GM12864 (cell line): ENCODE data around the gene FUT4.
"Not testable (repeated sequence)": the region's sequence is repeated elsewhere in the genome, so short reads cannot be mapped to it uniquely, and the experiment has no call there.

Experiments used
- DNase-seq: peaks from one replicate; pipeline ENCODE4 v3.0.0-alpha.2; 2011; ENCODE audit warnings: low read depth
- H3K4me3 ChIP-seq: 2 replicates; pipeline ENCODE4 v1.5.1; 2011; ENCODE audit warnings: mild to moderate bottlenecking, low read depth, low read length, control low read depth
- CTCF ChIP-seq: IDR thresholded peaks from 2 replicates; pipeline ENCODE4 v1.5.1; 2011; ENCODE audit warnings: low read depth, mild to moderate bottlenecking, moderate library complexity, low read length, control low read depth, inconsistent platforms; ENCODE audit errors: missing control alignments

FUT4 gene

DNA sequence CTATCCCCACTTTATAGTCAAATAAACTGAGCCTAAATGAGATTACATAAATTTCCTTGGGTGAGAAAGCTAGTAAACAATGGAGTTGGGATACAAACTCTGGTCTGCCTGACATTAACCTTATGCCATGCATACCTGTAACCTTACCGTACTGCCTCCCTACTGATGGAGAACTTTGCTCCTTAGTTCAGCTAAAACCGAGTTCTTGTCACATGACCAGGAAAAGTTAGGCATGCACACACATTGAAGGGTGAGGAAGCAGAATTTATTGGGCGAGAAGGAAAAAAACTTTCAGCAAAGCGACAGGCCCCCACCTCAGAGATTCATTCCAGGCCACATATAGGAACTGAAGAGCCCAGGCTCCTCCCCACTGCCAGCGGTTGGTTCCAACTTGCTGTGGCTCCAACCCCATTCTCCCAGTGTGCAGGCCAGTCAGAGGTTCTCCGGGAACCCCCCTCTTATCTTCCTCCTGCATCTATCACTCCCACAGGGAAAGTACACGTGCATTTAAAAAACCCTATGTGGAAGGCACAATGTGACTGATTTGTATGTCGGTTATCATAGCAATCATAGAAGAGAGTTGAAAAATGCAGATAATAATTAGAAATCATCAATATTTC is 20.2 kb downstream of the FUT4 start:
- no peak for TF ChIP-seq CTCF
- H3K4me3 ChIP-seq = no peak overlapping the region
- DNase-seq = no peak

GRCh38 chr11:94567181-94567670 is 23.5 kb downstream of the FUT4 start, which contains the start of gene PIWIL4:
Gene PIWIL4 (plus strand): TSS chr11:94567368. CDS start chr11:94567519, 151 bp downstream.
- DNase-seq = no peak
- no peak within 1 kb of the TSS for H3K4me3 ChIP-seq
- TF ChIP-seq CTCF = no peak

DNA sequence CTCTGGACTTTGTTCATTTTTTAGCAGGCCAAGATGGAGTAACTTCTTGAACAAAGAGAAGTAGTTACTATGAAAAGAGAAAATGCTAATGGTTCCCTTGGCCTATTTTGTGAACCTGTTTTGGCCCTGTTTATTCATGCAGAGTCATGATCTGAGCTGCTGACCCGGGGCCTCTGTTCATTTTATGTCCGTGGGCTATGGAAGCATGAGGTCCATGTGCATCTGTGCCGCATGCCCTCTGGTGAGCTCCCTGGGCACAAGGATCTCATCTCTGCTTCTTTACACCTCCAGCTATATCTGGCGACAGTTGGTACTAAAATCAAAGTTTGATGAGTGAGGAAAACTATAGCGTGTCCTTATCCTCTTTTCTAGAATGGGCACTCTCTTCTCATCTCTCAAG is 24.5 kb downstream of the FUT4 start:
- no peak overlapping the region for H3K4me3 ChIP-seq
- TF ChIP-seq CTCF = no peak
- DNase-seq = no peak

GRCh38 chr11:94568717-94569116 is 25.0 kb downstream of the FUT4 start:
- H3K4me3 ChIP-seq = no peak overlapping the region
- no peak for TF ChIP-seq CTCF
- DNase-seq = no peak

- H3K4me3 ChIP-seq, DNase-seq: not testable (repeated sequence)
Observed at GRCh38 chr11:94572975-94573374, 29.3 kb downstream of the FUT4 start.

GRCh38 chr11:94574193-94574961 is 30.7 kb downstream of the FUT4 start:
- H3K4me3 ChIP-seq = no peak overlapping the region
- no peak for TF ChIP-seq CTCF
- no peak for DNase-seq

DNA sequence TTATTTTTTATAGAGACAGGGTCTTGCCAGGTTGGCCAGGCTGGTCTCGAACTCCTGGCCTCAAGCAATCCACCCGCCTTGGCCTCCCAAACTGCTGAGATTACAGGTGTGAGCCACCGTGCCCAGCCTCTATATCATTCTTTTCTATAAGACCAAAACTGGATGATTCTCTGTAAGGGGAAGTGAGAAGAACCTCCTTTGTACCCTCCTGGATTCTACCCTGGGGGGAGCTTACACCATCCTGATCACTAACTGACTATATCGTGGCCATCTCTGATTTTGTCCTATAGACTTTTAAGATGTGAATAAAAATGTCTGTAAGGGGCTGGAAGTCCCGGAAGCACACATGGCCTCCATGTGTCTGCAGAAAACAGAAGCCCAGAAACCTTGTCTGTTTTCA is 32.6 kb downstream of the FUT4 start:
- DNase-seq = no peak
- no peak overlapping the region for H3K4me3 ChIP-seq
- TF ChIP-seq CTCF = no peak
